ENCODE measurements around the gene PI4KB.

GRCh38 chr1:151364996-151365395 is 37.8 kb upstream of the PI4KB start:
- TF ChIP-seq POLR2A (IDR thresholded peaks at IDR 0.05) (no peak), CTCF (IDR thresholded peaks at IDR 0.05 in 8 of 11, conservative IDR thresholded peaks at IDR 0.05 in 3 of 11) (no peak), POLR2AphosphoS5 (IDR thresholded peaks at IDR 0.05) (no peak)

Data from spleen (tissue), 7 donors.